NOMO-1 (cell line): ENCODE measurements around the gene ICE1.

Source experiments
- DNase-seq, 2 experiments: peaks; one replicate each; lab custom pipeline; 2025; ENCODE audit not compliant: unreplicated experiment in 2 of 2; lab: John Stamatoyannopoulos, UW

ICE1 gene

GRCh38 chr5:5532306-5533076, 110.0 kb downstream of the ICE1 start:
- no peak for DNase-seq

DNA sequence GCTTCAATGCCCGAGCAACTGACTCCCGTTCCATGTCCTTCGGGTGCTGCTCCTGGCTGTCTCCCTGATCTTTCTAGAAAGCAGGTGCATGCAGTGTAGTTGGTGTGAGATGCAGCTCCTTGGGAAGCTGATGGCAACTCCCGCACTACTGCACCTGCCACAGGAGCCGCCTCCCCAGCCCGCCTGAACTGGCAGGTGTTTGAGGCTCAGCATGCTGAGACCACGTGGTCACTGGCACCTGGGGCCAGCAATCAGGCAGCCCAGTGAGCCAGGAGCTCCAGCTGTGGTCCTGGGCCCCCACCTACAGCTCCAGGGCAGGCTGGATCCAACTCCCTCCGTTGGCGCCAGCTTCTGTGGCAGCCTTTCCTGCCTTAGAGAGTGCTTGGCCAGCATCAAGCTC, 111.5 kb downstream of the ICE1 start:
- no peak for DNase-seq

DNA sequence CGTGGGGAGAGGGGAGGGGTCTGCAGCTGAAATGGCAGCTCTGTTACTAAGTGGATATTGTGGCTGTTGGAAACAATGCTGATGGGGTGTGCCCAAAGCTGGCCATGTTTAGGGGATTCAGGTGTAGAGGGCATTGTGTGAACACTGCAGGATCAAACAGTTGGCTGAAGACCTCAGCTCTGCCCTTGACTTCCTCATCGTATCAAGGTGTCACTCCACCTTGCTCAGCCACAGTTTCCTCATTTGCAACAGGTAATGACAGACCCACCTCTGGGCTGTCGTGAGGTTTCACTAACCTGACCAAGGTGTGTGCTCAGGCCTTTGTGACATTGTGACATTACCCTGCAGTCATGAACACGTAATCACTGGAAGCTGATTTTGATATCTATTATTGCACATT, 111.9 kb downstream of the ICE1 start:
- DNase-seq: no peak

GRCh38 chr5:5536871-5537270, 114.4 kb downstream of the ICE1 start:
- no peak for DNase-seq

DNA sequence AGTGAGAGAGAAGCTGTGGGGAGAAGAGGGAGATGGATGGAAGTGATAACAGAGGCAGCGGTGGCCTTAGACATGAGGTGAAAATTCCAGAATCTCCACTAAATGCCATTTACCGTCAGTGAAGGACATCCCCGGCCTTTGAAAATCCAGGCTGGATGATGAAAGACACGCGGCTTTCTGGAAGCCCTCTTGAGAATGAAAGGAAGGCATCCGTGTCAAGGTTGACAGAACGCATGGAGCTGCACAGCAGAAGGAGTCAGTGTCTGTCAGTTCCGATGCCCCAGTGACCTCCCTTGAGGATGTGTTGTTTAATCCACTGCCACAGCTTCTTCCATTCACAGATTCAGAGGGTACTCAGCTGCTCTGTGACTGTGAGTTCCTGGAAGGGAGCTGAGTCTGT, 114.9 kb downstream of the ICE1 start:
- no peak for DNase-seq

DNA sequence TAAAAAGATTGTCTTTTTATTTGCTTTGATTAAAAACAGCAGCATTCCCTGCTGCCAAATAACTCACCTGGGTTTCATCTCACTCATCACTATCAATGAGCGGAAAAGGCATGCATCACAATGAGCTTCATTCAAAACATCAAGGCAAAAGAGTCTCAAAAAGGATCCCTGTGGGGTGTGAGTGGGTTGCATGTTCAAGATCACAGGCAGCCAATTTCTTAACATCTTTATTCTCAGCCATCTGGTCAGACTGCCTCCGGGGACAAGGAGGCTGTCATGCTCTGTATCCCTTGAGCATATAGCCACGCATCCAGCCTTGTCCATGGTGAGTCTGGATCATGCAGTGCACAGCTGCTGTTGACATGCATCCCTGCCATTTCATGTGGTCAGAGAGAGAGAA, 117.1 kb downstream of the ICE1 start:
- DNase-seq: no peak
